GM21381 (cell line): ENCODE data around the gene RIT2.
"Not testable (repeated sequence)": the region's sequence is repeated elsewhere in the genome, so short reads cannot be mapped to it uniquely, and the experiment has no call there.

ENCODE experiments used
- ATAC-seq: cut with Tn5 transposase; IDR thresholded peaks from one replicate; pipeline ENCODE4 v1.9.1; 2021; ENCODE audit warnings: mild to moderate bottlenecking, moderate library complexity; ENCODE audit not compliant: unreplicated experiment

Gene RIT2

DNA sequence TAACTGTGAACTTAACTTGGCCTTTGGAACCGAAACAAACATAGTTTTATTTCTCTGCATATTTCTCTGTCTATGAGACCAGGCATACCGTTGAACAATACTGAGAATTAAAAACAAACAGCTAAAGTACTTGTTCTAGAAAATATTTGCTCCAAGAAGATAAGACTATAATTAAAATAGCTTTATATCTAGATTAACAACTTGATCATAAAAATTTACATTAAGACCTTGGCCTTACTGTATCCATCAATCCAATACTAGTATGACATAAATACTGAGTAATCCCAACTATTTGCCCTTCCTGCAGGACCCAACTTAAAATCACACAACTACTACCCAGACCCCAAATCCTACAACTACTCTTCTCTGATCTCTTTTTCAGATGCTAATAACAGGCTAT, 260.9 kb downstream of the RIT2 start:
- ATAC-seq: no peak

DNA sequence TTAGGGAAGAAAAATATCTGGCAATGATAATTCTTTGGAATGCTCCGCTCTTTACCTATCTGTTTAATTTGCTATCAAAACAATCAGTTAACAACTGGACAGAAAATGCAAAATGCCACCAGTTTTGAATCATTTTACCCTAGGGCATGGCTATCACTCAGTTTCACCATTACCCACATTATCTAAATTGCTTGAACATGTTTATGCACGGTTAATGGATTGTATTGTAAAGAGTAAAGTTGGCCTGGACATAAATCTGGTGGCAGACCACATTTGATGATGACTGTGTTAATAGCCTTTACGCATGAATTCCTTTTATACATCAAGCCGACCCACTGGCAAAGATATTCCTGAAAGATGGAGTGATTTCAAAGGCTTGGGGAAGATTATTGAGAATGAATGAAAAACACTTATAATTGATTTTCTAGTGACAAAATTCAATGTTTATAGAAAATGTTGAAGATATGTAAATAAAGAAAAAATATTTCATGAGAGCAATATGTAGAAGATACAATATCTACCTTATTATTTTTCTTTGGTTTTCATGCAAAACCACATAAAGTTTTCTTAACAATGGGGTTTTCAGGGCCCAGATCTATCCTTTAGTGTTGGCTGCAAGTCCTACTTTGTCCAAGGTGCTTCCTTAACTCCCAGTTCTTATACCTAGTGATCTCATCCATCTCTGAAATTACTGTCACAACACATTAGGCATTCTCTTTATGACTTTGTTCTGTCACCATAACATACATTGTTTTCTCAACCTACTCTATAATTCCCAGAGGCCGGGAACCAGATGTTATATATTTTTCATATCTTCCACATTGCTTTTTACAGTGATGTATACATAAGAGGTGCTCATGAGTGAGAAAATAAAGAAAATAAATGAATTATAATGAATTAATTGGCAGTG, 265.1 kb downstream of the RIT2 start:
- ATAC-seq: no peak

DNA sequence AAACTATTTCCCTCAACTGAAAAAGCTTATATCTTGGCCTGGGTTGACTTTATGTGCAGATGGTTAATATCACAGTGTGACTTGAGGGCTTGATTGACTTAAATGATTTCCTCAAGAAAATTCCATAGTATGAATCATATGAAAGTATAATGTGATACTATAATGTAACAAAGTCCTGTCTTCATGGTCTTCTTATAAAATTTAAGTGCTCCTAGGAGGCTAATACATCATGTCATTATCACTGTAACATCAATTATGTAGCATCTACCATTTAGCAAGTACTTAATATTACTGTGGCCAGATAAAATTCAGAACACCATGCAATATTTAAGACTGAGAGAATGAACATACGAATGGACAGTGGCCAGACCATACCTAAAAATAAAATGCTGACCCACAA, 276.1 kb downstream of the RIT2 start:
- ATAC-seq: no peak

GRCh38 chr18:42838546-42839145, 276.8 kb downstream of the RIT2 start:
- ATAC-seq: no peak

- no peak for ATAC-seq
Measured at GRCh38 chr18:42830936-42831335, 284.5 kb downstream of the RIT2 start.

DNA sequence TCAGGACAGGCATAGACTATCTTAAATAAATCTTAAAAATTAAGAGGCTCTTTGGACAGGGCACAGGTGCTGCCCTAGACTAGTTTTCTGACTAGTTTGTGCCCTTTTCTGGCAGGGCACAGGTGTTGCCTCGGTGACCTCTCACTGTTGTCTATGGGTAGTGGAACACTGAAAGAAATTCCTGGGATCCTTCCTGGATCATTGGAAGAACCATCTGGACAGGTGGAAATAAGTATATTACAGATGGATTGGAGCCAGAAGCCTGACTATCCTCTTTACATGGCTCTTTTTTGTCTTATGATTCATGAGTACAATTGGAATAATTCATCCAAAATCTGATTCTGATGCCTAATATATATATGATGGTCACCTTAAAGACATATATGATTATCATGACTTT, 286.6 kb downstream of the RIT2 start:
- ATAC-seq: no peak

GRCh38 chr18:42824178-42824577, 291.3 kb downstream of the RIT2 start:
- no peak for ATAC-seq

GRCh38 chr18:42822711-42823110, 292.8 kb downstream of the RIT2 start:
- no peak for ATAC-seq

GRCh38 chr18:42821492-42821891, 294.0 kb downstream of the RIT2 start:
- no peak for ATAC-seq

DNA sequence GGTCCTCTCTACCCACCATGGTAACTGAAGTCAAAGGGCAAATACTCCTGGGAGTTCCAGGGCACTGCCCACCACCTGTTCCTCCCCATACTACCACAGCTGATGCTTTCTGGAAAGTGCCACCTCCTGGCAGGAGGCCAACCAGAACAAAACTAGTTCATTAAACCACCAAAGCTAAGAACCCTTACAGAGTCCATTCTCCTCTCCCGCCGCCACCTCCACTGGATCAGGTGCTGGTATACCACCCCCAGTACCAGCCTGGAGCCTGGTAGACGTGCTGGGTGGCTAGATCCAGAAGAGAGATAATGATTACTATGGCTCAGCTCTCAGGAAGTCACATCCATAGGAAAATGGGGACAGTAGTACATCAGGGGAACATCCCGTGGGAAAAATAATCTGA, 300.9 kb downstream of the RIT2 start:
- no peak for ATAC-seq

GRCh38 chr18:42814184-42814583, 301.3 kb downstream of the RIT2 start:
- no peak for ATAC-seq

- ATAC-seq: no peak
Measured at GRCh38 chr18:42813570-42813969, 301.9 kb downstream of the RIT2 start.

DNA sequence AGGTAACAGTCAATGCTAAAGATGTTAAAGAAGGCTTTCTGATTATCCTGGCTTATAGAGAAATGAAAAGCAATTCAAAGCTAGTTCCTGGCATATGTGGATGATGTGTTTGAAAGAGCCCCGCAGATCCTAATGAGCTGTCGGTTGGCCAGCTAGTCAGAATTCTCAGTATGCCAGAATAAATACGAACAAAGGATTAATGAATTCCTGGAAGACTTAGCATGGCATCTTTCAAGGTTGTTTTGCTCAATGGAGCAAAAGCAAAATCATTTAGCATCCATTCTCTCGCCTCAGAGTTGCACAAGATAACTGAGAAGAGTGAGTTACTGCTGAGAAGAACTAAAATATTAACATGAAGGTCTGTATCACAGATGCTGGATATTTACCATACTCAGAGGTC, 307.6 kb downstream of the RIT2 start:
- ATAC-seq: no peak

GRCh38 chr18:42801706-42802105, 313.8 kb downstream of the RIT2 start:
- ATAC-seq: no peak

DNA sequence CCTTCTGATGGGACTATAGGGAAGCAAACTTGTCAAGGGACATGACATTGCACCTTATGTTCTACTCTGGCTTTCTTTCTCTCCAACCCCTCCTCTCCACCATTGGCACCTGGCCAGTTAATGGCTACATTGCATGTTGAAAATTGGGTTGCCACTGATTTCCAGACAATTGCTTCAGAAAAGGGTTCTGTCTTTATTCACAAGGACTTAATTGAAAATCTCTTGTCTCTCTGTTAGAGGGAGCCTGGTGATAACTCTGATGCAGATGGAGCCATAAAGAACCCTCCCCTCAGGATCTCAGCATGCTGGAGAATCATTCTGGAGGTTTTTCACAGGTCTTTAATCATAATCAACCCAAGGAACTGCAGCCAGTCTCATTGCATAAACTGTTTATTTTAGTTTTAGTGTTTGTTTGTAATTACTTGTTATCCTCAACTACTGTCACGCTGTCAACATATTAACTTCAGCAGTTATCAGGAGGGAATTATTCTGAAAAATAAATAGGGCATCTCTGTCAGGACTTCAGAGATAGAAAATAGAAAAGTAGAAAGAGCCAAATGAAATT, 316.8 kb downstream of the RIT2 start:
- ATAC-seq: no peak

- ATAC-seq: not testable (repeated sequence)
Measured at GRCh38 chr18:42795213-42795789, 320.2 kb downstream of the RIT2 start.

GRCh38 chr18:42792731-42793130, 322.8 kb downstream of the RIT2 start:
- no peak for ATAC-seq

- no peak for ATAC-seq
Measured at GRCh38 chr18:42784632-42785031, 330.9 kb downstream of the RIT2 start.

GRCh38 chr18:42782929-42783328, 332.6 kb downstream of the RIT2 start:
- ATAC-seq: no peak

DNA sequence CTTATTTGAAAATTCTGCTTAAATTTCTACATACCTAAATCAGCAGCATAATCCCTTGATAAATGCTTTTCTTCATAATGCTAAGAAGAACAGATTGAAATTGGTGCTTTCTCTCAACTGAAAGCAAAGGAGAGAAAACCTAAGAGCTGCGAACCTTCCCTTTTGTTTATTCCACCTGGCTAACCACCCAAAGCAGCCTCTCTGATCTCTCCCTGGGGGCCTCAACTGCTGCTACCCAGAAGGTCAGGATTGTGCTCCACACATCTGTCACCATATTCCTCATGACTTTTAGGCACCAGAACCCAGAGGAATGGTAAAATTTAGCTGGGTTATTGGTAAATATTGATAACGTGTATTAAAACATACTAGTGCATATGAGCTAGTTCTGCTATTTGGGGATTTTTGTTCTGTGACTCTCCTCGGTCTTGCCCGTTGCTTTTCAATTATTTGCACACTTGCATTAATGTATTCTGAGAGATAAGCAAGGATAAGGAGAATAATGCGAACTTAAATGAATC, 334.1 kb downstream of the RIT2 start:
- ATAC-seq: no peak

DNA sequence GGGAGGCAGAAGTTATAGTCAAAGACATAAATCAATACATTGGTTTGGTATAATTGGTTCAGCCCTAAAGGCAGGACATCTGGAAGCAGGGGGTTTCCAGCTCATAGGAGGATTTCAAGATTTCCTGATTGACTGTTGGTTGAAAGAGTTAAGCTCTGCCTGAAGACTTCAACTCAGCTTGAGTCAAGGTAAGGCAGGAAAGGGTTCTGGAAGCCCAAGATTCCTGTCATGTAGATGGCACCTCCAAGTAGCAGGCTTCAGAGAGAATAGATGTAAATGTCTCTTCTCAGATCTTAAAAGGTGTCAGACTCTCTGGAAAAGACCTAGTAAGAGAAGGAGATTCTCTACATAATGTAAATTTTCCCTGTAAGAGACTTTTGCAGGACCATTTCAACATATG, 335.3 kb downstream of the RIT2 start:
- ATAC-seq: no peak
